Progenitor cell of endocrine pancreas (in vitro differentiated cells): ENCODE results near the gene GAMT. TPM values are rescaled to one million over a fixed set of nuclear protein-coding genes. Genes with fewer than 3 reads are reported as not detected.

Experiments
- DNase-seq: peaks from one replicate; pipeline ENCODE4 v3.0.0; 2021; ENCODE audit warnings: low spot score; ENCODE audit not compliant: unreplicated experiment
- H3K27ac Mint-ChIP-seq: 2 replicates; pipeline ENCODE4 v1.8.0; 2021; ENCODE audit warnings: mild to moderate bottlenecking, moderate library complexity, mixed read lengths
- H3K27me3 Mint-ChIP-seq: 2 replicates; pipeline ENCODE4 v1.8.0; 2021; ENCODE audit warnings: mixed read lengths
- H3K36me3 Mint-ChIP-seq: 2 replicates; pipeline ENCODE4 v1.8.0; 2022; ENCODE audit warnings: mixed read lengths; ENCODE audit not compliant: insufficient read depth
- H3K4me1 Mint-ChIP-seq: 2 replicates; pipeline ENCODE4 v1.8.0; 2021; ENCODE audit warnings: low read depth, mixed read lengths
- H3K4me3 Mint-ChIP-seq: 2 replicates; pipeline ENCODE4 v1.8.0; 2021; ENCODE audit warnings: low read depth, mild to moderate bottlenecking, moderate library complexity, mixed read lengths
- H3K9me3 Mint-ChIP-seq: 2 replicates; pipeline ENCODE4 v1.8.0; 2021; ENCODE audit warnings: low read depth, mixed read lengths
- CTCF ChIP-seq: fragments of 200-600 bp; sonication (generic); IDR thresholded peaks from one replicate; pipeline ENCODE4 v1.5.0; 2021; ENCODE audit warnings: antibody characterized with exemption, mild to moderate bottlenecking; ENCODE audit not compliant: unreplicated experiment
- total RNA-seq: library from RNA; stranded (reverse); gene quantifications from 2 replicates; pipeline ENCODE4 v1.2.1, GENCODE V29; 2021

Gene GAMT
- total RNA-seq, 1 donor from 2014 or later = 47.0 TPM

DNA sequence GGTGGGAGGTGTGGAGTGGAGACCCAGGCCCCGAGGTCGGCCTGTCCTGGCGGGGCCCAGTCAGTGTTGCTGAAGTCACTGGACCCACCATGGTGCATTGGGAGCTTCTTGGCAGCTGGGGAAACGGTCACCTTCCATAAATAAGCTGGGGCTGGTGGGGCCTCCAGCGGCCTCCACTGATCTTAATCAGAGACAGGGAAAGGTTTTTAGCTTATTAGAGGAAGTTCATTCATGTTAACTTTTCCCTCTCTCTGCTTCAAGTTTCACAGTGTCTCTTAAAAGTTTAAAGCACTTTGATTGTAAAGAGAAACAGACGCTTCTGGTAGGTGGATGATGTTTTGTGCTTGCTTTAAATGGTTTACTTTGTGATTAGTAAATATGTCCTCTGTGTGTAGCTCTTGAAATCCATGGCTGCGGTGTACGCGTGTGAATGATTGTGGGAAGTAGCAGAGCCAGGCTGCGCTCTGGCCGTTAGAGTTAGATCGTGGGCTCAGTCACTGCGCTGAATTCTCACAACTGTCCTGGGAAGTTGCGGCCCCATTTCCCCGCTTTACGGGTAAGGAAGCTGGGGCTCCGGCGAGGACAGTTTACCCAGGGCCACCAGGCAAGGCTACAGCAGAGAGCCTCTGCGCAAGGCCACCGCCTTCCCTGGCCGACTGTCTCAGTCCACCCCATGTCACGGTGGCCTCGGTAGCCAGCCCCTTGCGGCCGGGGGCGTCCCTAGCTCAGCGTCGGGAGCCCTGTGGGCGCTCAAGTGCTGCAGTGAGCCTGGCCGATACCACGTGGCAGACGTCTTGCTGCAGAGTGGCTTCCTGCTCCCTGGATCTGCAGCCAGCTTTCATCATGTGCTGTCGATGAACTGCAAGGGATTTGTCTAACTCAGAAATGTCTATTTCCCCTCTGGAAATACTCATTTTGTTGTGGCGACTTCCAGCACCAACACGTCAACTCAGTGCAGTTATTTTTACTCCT, 34.2 kb downstream of the GAMT start:
- H3K4me3 Mint-ChIP-seq = no peak overlapping the region
- H3K9me3 Mint-ChIP-seq = no peaks in the 10 kb centered on the region
- TF ChIP-seq CTCF = no peak
- H3K36me3 Mint-ChIP-seq = peaks cover 16% of the 10 kb centered on the region
- H3K4me1 Mint-ChIP-seq = no peaks in the 10 kb centered on the region
- H3K27me3 Mint-ChIP-seq = no peaks in the 10 kb centered on the region
- H3K27ac Mint-ChIP-seq = no peak overlapping the region
- no peak for DNase-seq

GRCh38 chr19:1366296-1366695, 35.0 kb downstream of the GAMT start:
- no peak for TF ChIP-seq CTCF
- Mint-ChIP-seq H3K27ac (no peak overlapping the region), H3K9me3 (no peaks in the 10 kb centered on the region), H3K27me3 (no peaks in the 10 kb centered on the region), H3K4me1 (no peaks in the 10 kb centered on the region), H3K4me3 (no peak overlapping the region), H3K36me3 (peaks cover 19% of the 10 kb centered on the region)
- no peak for DNase-seq

- no peak for DNase-seq
- no peak for TF ChIP-seq CTCF
- H3K27ac Mint-ChIP-seq = no peak overlapping the region
- no peaks in the 10 kb centered on the region for H3K9me3 Mint-ChIP-seq
- no peaks in the 10 kb centered on the region for H3K27me3 Mint-ChIP-seq
- peaks cover 19% of the 10 kb centered on the region for H3K36me3 Mint-ChIP-seq
- no peaks in the 10 kb centered on the region for H3K4me1 Mint-ChIP-seq
- H3K4me3 Mint-ChIP-seq = no peak overlapping the region
These were observed 35.7 kb downstream of the GAMT start for GRCh38 chr19:1365319-1366269.

DNA sequence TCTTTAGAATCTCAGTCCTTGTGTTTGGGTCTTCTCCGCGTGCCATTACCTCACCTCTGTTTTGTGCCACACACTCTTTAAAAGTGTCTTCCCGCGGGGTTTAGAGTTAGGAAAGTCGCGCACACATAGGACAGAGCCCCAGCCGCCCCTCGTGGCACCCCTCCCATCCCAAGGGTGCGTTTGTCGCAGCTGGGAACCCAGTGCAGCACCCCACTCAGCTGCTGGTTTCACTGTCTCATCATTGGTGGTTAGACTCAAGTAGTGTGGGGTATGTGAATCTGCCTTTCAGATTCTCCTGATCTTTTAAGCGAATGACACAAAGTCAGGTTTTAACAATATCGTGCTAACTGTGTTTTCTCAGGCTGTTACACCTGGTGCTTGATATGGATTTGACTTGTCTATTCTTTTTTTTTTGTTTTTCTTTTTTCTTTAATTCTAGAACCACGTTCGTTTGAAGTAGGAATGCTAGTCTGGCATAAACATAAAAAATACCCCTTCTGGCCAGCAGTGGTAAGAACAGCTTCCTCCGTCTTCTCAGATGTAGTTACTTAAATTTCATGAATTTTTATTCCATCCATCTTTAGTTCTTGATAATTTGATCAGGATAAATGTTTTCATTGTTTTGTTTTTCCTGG, 37.2 kb downstream of the GAMT start:
- Mint-ChIP-seq H3K4me1 (no peaks in the 10 kb centered on the region), H3K9me3 (no peaks in the 10 kb centered on the region), H3K27me3 (no peaks in the 10 kb centered on the region), H3K36me3 (peaks cover 18% of the 10 kb centered on the region), H3K4me3 (no peak overlapping the region), H3K27ac (no peak overlapping the region)
- peak; percentile 44 for TF ChIP-seq CTCF
- DNase-seq = no peak

DNA sequence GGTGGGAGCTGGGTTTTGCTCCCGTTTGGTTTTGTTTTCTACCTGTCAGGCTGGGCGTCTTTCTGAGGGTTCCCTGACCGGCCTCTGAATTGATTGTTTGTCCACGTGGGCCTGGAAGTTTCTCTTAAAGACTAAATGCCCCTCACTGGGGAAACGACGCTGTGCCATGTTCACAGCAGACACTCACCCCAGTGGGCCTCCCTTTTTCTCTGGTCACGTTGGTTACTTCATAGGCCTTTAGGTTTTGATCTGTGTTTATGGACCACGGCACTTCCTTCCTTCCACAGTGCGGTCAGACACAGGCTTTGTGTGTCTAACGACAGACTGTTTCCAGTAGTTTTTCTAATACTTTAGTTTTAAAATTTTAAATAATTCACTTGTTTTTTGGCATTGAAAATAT, 37.7 kb downstream of the GAMT start:
- Mint-ChIP-seq H3K9me3 (no peaks in the 10 kb centered on the region), H3K4me3 (no peak overlapping the region), H3K36me3 (peaks cover 18% of the 10 kb centered on the region), H3K27me3 (no peaks in the 10 kb centered on the region), H3K4me1 (no peaks in the 10 kb centered on the region), H3K27ac (no peak overlapping the region)
- DNase-seq = no peak
- no peak for TF ChIP-seq CTCF
